HepG2 (cell line): Measurements from ENCODE around the gene RAPGEF6. TPM values are rescaled to one million over a fixed set of nuclear protein-coding genes. Genes with fewer than 3 reads are reported as not detected.
A peak's percentile ranks its signal among the peaks of the same experiment; 100 is the strongest.

Experiments used
- BCL6 ChIP-seq: IDR thresholded peaks from 2 replicates; pipeline ENCODE4 v1.6.1; 2016; ENCODE audit warnings: missing genetic modification reagents, missing compliant biosample characterization
- CBFB ChIP-seq: sonication (generic); formaldehyde crosslinking; IDR thresholded peaks from 2 replicates; pipeline ENCODE4 v1.4.0; 2020; ENCODE audit warnings: missing genetic modification reagents
- DRAP1 ChIP-seq: IDR thresholded peaks from 2 replicates; pipeline ENCODE4 v1.6.1; 2016; ENCODE audit warnings: missing genetic modification reagents, missing compliant biosample characterization
- HDAC1 ChIP-seq: sonication (generic); formaldehyde crosslinking; IDR thresholded peaks from 2 replicates; pipeline ENCODE4 v1.5.1; 2020; ENCODE audit warnings: mild to moderate bottlenecking, missing genetic modification reagents
- HMGA1 ChIP-seq: sonication (generic); formaldehyde crosslinking; conservative IDR thresholded peaks from 2 replicates; pipeline ENCODE4 v1.4.0; 2020; ENCODE audit warnings: missing genetic modification reagents
- SOX6 ChIP-seq, 2 experiments: fragments of 450-650 bp in 1 of 2; sonication (generic) in 1 of 2; formaldehyde crosslinking in 1 of 2; IDR thresholded peaks; 2 replicates each; pipeline versions ENCODE4 v1.4.0 to v1.6.1; 2017 to 2020; ENCODE audit warnings: antibody characterized with exemption in 1 of 2, mild to moderate bottlenecking in 1 of 2, missing genetic modification reagents in 1 of 2
- SP4 ChIP-seq: sonication (generic); formaldehyde crosslinking; IDR thresholded peaks from 2 replicates; pipeline ENCODE4 v1.8.1; 2023; ENCODE audit warnings: mild to moderate bottlenecking, missing genetic modification reagents
- YEATS4 ChIP-seq: sonication (generic); formaldehyde crosslinking; IDR thresholded peaks from 2 replicates; pipeline ENCODE4 v1.4.0; 2020; ENCODE audit warnings: missing genetic modification reagents, borderline replicate concordance
- ZNF569 ChIP-seq: sonication (generic); formaldehyde crosslinking; IDR thresholded peaks from 2 replicates; pipeline ENCODE4 v1.5.0; 2020; ENCODE audit warnings: mild to moderate bottlenecking, missing genetic modification reagents, moderate library complexity, borderline replicate concordance
- polyA plus RNA-seq, 8 experiments: library from polyadenylated mRNA; depleted of rRNA in 3 of 8; stranded (reverse) in 7 of 8; unstranded in 1 of 8; fragments of >200 nt; fragmentation: Illumina TruSeq in 4 of 8; extraction: Trizol in 4 of 8; gene quantifications; 2 replicates each; pipeline versions ENCODE4 v1.2.1 to v1.2.3, GENCODE V29; 2011 to 2016; ENCODE audit warnings: low read depth in 4 of 8, missing spikeins in 1 of 8, mixed read lengths in 1 of 8; ENCODE audit not compliant: insufficient read depth in 1 of 8
- total RNA-seq, 5 experiments: library from RNA; depleted of rRNA; stranded (reverse); fragments of >200 nt; fragmentation: Illumina TruSeq; extraction: Trizol; gene quantifications; 2 replicates each; pipeline ENCODE4 v1.2.3, GENCODE V29; 2016; ENCODE audit warnings: low read depth in 1 of 5
- TF ChIP-seq, protein P1 (sequence below): sonication (generic); formaldehyde crosslinking; IDR thresholded peaks from 2 replicates; pipeline ENCODE4 v1.4.0; 2020; ENCODE audit warnings: low read depth, missing genetic modification reagents
- TF ChIP-seq, protein P2 (sequence below): sonication (generic); formaldehyde crosslinking; IDR thresholded peaks from 2 replicates; pipeline ENCODE4 v1.4.0; 2020; ENCODE audit warnings: missing genetic modification reagents, borderline replicate concordance
- TF ChIP-seq, protein P3 (sequence below): sonication (generic); formaldehyde crosslinking; IDR thresholded peaks from 2 replicates; pipeline ENCODE4 v1.4.0; 2020; ENCODE audit warnings: missing genetic modification reagents
- TF ChIP-seq, protein P4 (sequence below): sonication (generic); formaldehyde crosslinking; IDR thresholded peaks from 2 replicates; pipeline ENCODE4; 2020; ENCODE audit warnings: missing genetic modification reagents, mild to moderate bottlenecking, borderline replicate concordance

The RAPGEF6 gene
- total and polyA plus RNA-seq, 2 of the 13 experiments (the other 11 are each of a cell fraction or from before 2014, with no cell fraction given) = 7.7 to 24.6 TPM

- TF ChIP-seq YEATS4 (CRISPR knock-in tag) (peak; percentile 74), CBFB (CRISPR knock-in tag) (0 out of 2 replicates have a peak, but pooled peaks have one; percentile 18), HDAC1 (CRISPR knock-in tag) (peak; percentile 94), SP4 (CRISPR knock-in tag) (peak; percentile 66), ZNF569 (CRISPR knock-in tag) (no peak), BCL6 (CRISPR knock-in tag) (0 out of 2 replicates have a peak, but pooled peaks have one; percentile 30), DRAP1 (CRISPR knock-in tag) (peak; percentile 87), SOX6 (IDR thresholded peaks at IDR 0.05) (no peak), SOX6 (CRISPR knock-in tag; IDR thresholded peaks at IDR 0.05) (peak; percentile 62), HMGA1 (CRISPR knock-in tag) (no peak)
- TF ChIP-seq, protein P1, sequence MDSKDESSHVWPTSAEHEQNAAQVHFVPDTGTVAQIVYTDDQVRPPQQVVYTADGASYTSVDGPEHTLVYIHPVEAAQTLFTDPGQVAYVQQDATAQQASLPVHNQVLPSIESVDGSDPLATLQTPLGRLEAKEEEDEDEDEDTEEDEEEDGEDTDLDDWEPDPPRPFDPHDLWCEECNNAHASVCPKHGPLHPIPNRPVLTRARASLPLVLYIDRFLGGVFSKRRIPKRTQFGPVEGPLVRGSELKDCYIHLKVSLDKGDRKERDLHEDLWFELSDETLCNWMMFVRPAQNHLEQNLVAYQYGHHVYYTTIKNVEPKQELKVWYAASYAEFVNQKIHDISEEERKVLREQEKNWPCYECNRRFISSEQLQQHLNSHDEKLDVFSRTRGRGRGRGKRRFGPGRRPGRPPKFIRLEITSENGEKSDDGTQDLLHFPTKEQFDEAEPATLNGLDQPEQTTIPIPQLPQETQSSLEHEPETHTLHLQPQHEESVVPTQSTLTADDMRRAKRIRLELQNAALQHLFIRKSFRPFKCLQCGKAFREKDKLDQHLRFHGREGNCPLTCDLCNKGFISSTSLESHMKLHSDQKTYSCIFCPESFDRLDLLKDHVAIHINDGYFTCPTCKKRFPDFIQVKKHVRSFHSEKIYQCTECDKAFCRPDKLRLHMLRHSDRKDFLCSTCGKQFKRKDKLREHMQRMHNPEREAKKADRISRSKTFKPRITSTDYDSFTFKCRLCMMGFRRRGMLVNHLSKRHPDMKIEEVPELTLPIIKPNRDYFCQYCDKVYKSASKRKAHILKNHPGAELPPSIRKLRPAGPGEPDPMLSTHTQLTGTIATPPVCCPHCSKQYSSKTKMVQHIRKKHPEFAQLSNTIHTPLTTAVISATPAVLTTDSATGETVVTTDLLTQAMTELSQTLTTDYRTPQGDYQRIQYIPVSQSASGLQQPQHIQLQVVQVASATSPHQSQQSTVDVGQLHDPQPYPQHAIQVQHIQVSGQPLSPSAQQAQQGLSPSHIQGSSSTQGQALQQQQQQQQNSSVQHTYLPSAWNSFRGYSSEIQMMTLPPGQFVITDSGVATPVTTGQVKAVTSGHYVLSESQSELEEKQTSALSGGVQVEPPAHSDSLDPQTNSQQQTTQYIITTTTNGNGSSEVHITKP (CRISPR knock-in tag) = peak; percentile 53; the same call in 1 of the 2 replicates
- TF ChIP-seq, protein P2, sequence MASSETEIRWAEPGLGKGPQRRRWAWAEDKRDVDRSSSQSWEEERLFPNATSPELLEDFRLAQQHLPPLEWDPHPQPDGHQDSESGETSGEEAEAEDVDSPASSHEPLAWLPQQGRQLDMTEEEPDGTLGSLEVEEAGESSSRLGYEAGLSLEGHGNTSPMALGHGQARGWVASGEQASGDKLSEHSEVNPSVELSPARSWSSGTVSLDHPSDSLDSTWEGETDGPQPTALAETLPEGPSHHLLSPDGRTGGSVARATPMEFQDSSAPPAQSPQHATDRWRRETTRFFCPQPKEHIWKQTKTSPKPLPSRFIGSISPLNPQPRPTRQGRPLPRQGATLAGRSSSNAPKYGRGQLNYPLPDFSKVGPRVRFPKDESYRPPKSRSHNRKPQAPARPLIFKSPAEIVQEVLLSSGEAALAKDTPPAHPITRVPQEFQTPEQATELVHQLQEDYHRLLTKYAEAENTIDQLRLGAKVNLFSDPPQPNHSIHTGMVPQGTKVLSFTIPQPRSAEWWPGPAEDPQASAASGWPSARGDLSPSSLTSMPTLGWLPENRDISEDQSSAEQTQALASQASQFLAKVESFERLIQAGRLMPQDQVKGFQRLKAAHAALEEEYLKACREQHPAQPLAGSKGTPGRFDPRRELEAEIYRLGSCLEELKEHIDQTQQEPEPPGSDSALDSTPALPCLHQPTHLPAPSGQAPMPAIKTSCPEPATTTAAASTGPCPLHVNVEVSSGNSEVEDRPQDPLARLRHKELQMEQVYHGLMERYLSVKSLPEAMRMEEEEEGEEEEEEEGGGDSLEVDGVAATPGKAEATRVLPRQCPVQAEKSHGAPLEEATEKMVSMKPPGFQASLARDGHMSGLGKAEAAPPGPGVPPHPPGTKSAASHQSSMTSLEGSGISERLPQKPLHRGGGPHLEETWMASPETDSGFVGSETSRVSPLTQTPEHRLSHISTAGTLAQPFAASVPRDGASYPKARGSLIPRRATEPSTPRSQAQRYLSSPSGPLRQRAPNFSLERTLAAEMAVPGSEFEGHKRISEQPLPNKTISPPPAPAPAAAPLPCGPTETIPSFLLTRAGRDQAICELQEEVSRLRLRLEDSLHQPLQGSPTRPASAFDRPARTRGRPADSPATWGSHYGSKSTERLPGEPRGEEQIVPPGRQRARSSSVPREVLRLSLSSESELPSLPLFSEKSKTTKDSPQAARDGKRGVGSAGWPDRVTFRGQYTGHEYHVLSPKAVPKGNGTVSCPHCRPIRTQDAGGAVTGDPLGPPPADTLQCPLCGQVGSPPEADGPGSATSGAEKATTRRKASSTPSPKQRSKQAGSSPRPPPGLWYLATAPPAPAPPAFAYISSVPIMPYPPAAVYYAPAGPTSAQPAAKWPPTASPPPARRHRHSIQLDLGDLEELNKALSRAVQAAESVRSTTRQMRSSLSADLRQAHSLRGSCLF (CRISPR knock-in tag) = no peak
- TF ChIP-seq, protein P3, sequence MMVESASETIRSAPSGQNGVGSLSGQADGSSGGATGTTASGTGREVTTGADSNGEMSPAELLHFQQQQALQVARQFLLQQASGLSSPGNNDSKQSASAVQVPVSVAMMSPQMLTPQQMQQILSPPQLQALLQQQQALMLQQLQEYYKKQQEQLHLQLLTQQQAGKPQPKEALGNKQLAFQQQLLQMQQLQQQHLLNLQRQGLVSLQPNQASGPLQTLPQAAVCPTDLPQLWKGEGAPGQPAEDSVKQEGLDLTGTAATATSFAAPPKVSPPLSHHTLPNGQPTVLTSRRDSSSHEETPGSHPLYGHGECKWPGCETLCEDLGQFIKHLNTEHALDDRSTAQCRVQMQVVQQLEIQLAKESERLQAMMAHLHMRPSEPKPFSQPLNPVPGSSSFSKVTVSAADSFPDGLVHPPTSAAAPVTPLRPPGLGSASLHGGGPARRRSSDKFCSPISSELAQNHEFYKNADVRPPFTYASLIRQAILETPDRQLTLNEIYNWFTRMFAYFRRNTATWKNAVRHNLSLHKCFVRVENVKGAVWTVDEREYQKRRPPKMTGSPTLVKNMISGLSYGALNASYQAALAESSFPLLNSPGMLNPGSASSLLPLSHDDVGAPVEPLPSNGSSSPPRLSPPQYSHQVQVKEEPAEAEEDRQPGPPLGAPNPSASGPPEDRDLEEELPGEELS (CRISPR knock-in tag) = peak; percentile 61; the same call in 1 of the 2 replicates
- TF ChIP-seq, protein P4, sequence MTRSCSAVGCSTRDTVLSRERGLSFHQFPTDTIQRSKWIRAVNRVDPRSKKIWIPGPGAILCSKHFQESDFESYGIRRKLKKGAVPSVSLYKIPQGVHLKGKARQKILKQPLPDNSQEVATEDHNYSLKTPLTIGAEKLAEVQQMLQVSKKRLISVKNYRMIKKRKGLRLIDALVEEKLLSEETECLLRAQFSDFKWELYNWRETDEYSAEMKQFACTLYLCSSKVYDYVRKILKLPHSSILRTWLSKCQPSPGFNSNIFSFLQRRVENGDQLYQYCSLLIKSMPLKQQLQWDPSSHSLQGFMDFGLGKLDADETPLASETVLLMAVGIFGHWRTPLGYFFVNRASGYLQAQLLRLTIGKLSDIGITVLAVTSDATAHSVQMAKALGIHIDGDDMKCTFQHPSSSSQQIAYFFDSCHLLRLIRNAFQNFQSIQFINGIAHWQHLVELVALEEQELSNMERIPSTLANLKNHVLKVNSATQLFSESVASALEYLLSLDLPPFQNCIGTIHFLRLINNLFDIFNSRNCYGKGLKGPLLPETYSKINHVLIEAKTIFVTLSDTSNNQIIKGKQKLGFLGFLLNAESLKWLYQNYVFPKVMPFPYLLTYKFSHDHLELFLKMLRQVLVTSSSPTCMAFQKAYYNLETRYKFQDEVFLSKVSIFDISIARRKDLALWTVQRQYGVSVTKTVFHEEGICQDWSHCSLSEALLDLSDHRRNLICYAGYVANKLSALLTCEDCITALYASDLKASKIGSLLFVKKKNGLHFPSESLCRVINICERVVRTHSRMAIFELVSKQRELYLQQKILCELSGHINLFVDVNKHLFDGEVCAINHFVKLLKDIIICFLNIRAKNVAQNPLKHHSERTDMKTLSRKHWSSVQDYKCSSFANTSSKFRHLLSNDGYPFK = peak; percentile 69; the same call in 1 of the 2 replicates
These were observed at the start of gene RAPGEF6 (continued) for GRCh38 chr5:131634996-131635683.
